OCI-LY7 (cell line): ENCODE data around the gene NUP62. TPM values are rescaled to one million over a fixed set of nuclear protein-coding genes. Genes with fewer than 3 reads are reported as not detected.

ENCODE experiments used
- BruUV-seq: library from RNA; stranded (reverse); fragments of 400-500 nt; replicated peaks from 2 replicates; lab custom pipeline; 2021; lab: Mats Ljungman, UMichigan
- CTCF ChIA-PET: fragments of 300-600 bp; sonication (Branson Sonifier 250); formaldehyde crosslinking; loops from one replicate; lab custom pipeline; 2022; ENCODE audit warnings: antibody characterized with exemption; ENCODE audit not compliant: unreplicated experiment; lab: Charles Lee
- POLR2A ChIA-PET: fragments of 300-600 bp; sonication (Branson Sonifier 250); formaldehyde crosslinking; loops from one replicate; lab custom pipeline; 2022; ENCODE audit warnings: antibody characterized with exemption; lab: Charles Lee
- DNase-seq: peaks from one replicate; pipeline ENCODE4 v3.0.0-alpha.2; 2015; ENCODE audit warnings: low spot score
- H2AFZ ChIP-seq: fragments of 200-600 bp; sonication (generic), shearing (Covaris generic); 2 replicates; pipeline ENCODE4 v1.6.1; 2014; ENCODE audit warnings: mild to moderate bottlenecking, antibody characterized with exemption, low read length, moderate library complexity
- H3K27ac ChIP-seq: fragments of 200-600 bp; sonication (generic); 2 replicates; pipeline ENCODE4 v1.5.1; 2014; ENCODE audit warnings: mixed run types, low read depth, mild to moderate bottlenecking, moderate library complexity, low read length, inconsistent platforms; ENCODE audit not compliant: poor library complexity, severe bottlenecking
- H3K36me3 ChIP-seq: fragments of 200-600 bp; sonication (generic); 2 replicates; pipeline ENCODE4 v1.6.1; 2014; ENCODE audit warnings: mild to moderate bottlenecking, antibody characterized with exemption, low read length, moderate library complexity, mixed read lengths; ENCODE audit not compliant: insufficient read depth
- H3K4me1 ChIP-seq: fragments of 200-600 bp; sonication (generic); 2 replicates; pipeline ENCODE4 v1.5.1; 2014; ENCODE audit warnings: mild to moderate bottlenecking, low read length; ENCODE audit not compliant: insufficient read depth, poor library complexity, severe bottlenecking
- H3K4me2 ChIP-seq: fragments of 200-600 bp; sonication (generic); 2 replicates; pipeline ENCODE4 v1.6.1; 2014; ENCODE audit warnings: mild to moderate bottlenecking, low read length
- H3K4me3 ChIP-seq: fragments of 200-600 bp; sonication (generic); 2 replicates; pipeline ENCODE4 v1.5.1; 2014; ENCODE audit warnings: mild to moderate bottlenecking, low read depth, low read length; ENCODE audit not compliant: poor library complexity, severe bottlenecking
- H3K79me2 ChIP-seq: fragments of 200-600 bp; sonication (generic); 2 replicates; pipeline ENCODE4 v1.6.1; 2016; ENCODE audit warnings: low read depth, mild to moderate bottlenecking, low read length, moderate library complexity, mixed read lengths; ENCODE audit not compliant: insufficient read depth
- H3K9me2 ChIP-seq: fragments of 200-600 bp; sonication (generic); 2 replicates; pipeline ENCODE4 v1.6.1; 2016; ENCODE audit warnings: mild to moderate bottlenecking, low read length, mixed read lengths; ENCODE audit not compliant: insufficient read depth
- H3K9me3 ChIP-seq: fragments of 200-600 bp; sonication (generic); 2 replicates; pipeline ENCODE4 v1.6.1; 2014; ENCODE audit warnings: mild to moderate bottlenecking, mixed run types, low read length, mixed read lengths
- H4K20me1 ChIP-seq: fragments of 200-600 bp; sonication (generic); 2 replicates; pipeline ENCODE4 v1.6.1; 2014; ENCODE audit warnings: mild to moderate bottlenecking, antibody characterized with exemption, low read length, moderate library complexity, mixed read lengths; ENCODE audit not compliant: insufficient read depth
- EZH2phosphoT487 ChIP-seq: fragments of 200-600 bp; sonication (generic); IDR thresholded peaks from 2 replicates; pipeline ENCODE4 v1.6.1; 2018; ENCODE audit warnings: low read depth, borderline replicate concordance, mild to moderate bottlenecking, mixed run types, antibody characterized with exemption, low read length, moderate library complexity, mixed read lengths
- intact Hi-C: fragments of 100-400 bp; cut with micrococcal nuclease; formaldehyde crosslinking; loops from one replicate; pipeline ENCODE4 v1.10.0; 2022; ENCODE audit not compliant: unreplicated experiment
- total RNA-seq, 2 experiments: library from RNA; depleted of rRNA in 1 of 2; stranded (reverse); fragments of >200 nt in 1 of 2; shearing (Covaris generic) in 1 of 2; gene quantifications; 2 replicates each; pipeline ENCODE4 v1.2.3, GENCODE V29; 2014 to 2022
- TF ChIP-seq, protein P1 (sequence below): fragments of 200-600 bp; sonication (generic); conservative IDR thresholded peaks from 2 replicates; pipeline ENCODE4 v1.5.1; 2014; ENCODE audit warnings: mild to moderate bottlenecking, antibody characterized with exemption, low read length, moderate library complexity, mixed read lengths

Gene NUP62
- total RNA-seq, 2 experiments from 2014 or later, result 75.6 to 76.3 TPM

DNA sequence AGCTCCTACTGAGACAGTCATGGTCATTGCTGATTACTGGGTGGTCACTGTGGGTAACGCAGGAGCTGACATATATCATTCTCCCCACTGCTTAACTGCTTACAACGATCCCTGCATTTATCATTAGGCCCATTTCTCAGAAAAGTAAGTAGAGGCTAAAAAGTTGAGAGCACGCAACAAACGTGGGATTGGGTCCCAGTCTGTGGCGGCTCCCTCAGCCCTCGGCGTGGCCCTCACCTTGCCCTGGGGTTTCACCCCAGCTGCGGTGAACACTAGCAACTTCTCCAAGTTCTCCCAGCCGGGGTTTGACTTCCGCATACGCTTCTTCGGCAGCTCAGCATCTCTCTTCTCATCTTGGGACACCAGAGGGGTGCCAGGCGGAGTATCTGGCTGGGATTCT, 64.4 kb downstream of the NUP62 start:
- H3K4me1 ChIP-seq, result peaks cover 40% of the 10 kb centered on the region
- ChIA-PET CTCF (interaction anchor here (0.8 kb wide), 1 partner anchor 13 kb away, joined by 3 read pairs; the partner anchor contains the start of genes AKT1S1 and TBC1D17), POLR2A (interaction anchor here (0.7 to 0.9 kb wide), 4 partner anchors 11 to 275 kb away, joined by 3 read pairs; no protein-coding TSS in a partner anchor)
- H3K9me2 ChIP-seq, result no peaks in the 10 kb centered on the region
- BruUV-seq, result no TSS peak
- H4K20me1 ChIP-seq, result peaks cover 10% of the 10 kb centered on the region; the same call in 1 of the 2 replicates
- TF ChIP-seq, protein P1, sequence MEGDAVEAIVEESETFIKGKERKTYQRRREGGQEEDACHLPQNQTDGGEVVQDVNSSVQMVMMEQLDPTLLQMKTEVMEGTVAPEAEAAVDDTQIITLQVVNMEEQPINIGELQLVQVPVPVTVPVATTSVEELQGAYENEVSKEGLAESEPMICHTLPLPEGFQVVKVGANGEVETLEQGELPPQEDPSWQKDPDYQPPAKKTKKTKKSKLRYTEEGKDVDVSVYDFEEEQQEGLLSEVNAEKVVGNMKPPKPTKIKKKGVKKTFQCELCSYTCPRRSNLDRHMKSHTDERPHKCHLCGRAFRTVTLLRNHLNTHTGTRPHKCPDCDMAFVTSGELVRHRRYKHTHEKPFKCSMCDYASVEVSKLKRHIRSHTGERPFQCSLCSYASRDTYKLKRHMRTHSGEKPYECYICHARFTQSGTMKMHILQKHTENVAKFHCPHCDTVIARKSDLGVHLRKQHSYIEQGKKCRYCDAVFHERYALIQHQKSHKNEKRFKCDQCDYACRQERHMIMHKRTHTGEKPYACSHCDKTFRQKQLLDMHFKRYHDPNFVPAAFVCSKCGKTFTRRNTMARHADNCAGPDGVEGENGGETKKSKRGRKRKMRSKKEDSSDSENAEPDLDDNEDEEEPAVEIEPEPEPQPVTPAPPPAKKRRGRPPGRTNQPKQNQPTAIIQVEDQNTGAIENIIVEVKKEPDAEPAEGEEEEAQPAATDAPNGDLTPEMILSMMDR, result no peak
- TF ChIP-seq EZH2phosphoT487, result no peak
- no peaks in the 10 kb centered on the region for H3K9me3 ChIP-seq
- no peak for DNase-seq
- H3K27ac ChIP-seq, result no peak overlapping the region
- H3K79me2 ChIP-seq, result peaks cover 28% of the 10 kb centered on the region; the same call in 1 of the 2 replicates
- peak overlapping the region; percentile 89 for H3K4me2 ChIP-seq
- peaks cover 50% of the 10 kb centered on the region for H3K36me3 ChIP-seq
- H2AFZ ChIP-seq, result no peak overlapping the region
- intact Hi-C loops, result no loop called here
- peak overlapping the region; percentile 80 for H3K4me3 ChIP-seq

DNA sequence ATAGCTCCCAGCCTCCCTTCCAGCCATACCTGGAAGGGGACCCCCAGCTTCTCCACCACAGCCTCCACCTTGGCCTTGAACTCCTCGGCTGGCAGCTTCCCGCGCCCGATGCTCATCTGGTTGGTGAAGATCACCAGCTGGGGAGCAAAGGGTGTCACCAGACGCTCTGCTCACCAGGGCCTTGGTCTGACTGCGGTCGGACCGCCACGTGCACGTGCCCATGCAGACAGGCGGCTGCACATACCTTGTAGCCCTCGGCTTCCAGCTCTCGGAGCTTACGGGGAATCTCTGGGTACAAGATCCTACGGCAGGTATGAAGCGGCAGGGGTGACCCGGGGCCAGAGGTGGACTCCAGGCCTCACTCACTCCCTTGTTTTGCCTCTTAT, 65.4 kb downstream of the NUP62 start:
- Histone ChIP-seq H3K27ac (no peak overlapping the region), H3K36me3 (peaks cover 59% of the 10 kb centered on the region), H3K4me3 (no peak overlapping the region), H2AFZ (no peak overlapping the region), H3K9me2 (no peaks in the 10 kb centered on the region), H3K4me2 (no peak overlapping the region), H3K4me1 (peaks cover 36% of the 10 kb centered on the region), H4K20me1 (peaks cover 10% of the 10 kb centered on the region; the same call in 1 of the 2 replicates), H3K9me3 (no peaks in the 10 kb centered on the region), H3K79me2 (peaks cover 28% of the 10 kb centered on the region; the same call in 1 of the 2 replicates)
- TF ChIP-seq, protein P1, result no peak
- TF ChIP-seq EZH2phosphoT487, result no peak
- no TSS peak for BruUV-seq
- ChIA-PET CTCF (no interaction called here), POLR2A (no interaction called here)
- intact Hi-C loops, result no loop called here
- no peak for DNase-seq

DNA sequence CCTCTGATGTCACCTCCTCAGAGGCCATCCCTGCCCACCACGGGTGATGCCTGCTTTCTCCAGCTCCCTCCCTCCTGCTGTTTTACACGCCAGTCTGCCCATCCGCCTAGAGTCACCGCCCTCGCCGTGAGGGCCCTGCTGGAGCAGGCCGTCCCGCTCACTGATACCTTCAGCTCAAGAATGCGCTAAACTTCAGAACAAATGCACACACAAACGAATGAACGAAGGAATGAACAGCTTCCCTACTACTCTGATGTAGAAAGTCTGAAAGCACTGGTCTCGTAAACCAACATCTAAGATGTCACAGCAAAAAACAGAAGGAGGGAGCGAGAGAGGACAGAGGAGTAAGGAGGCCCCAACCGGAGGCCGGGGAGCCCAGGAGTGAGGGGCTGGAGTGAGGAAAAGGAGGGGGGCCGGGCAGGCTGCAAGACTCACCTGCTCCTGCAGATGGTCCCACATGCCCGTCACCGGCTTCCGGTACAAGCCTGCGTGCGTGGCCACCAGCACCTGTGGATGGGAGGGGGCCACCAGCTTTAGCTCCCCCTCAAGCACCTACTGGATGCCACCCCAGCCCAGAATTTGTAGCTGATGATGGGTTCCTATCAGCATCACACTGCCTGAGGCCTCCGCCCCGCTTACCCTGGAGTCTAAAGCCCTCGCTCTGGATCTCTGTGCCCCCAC, 65.9 kb downstream of the NUP62 start:
- no peaks in the 10 kb centered on the region for H3K9me3 ChIP-seq
- H2AFZ ChIP-seq, result no peak overlapping the region
- peaks cover 10% of the 10 kb centered on the region; the same call in 1 of the 2 replicates for H4K20me1 ChIP-seq
- H3K4me3 ChIP-seq, result no peak overlapping the region
- BruUV-seq, result no TSS peak
- H3K36me3 ChIP-seq, result peaks cover 65% of the 10 kb centered on the region
- peaks cover 28% of the 10 kb centered on the region; the same call in 1 of the 2 replicates for H3K79me2 ChIP-seq
- DNase-seq, result no peak
- peaks cover 30% of the 10 kb centered on the region for H3K4me1 ChIP-seq
- no peak overlapping the region for H3K4me2 ChIP-seq
- H3K27ac ChIP-seq, result no peak overlapping the region
- TF ChIP-seq, protein P1, result no peak
- TF ChIP-seq EZH2phosphoT487, result no peak
- H3K9me2 ChIP-seq, result no peaks in the 10 kb centered on the region
- POLR2A ChIA-PET, result no interaction called here
- CTCF ChIA-PET, result no interaction called here
- intact Hi-C loops, result no loop called here
